HepG2 (cell line): Measurements from ENCODE around the gene MYH7. TPM values are rescaled to one million over a fixed set of nuclear protein-coding genes. Genes with fewer than 3 reads are reported as not detected.

Experiments
- ATAC-seq: fragments of 200-7000 bp; cut with Tn5 transposase; 3 replicates; pipeline ENCODE4 v1.9.1; 2020; ENCODE audit warnings: mild to moderate bottlenecking, moderate library complexity
- BruUV-seq: library from RNA; stranded (reverse); fragments of 400-500 nt; replicated peaks from 2 replicates; lab custom pipeline; 2021; lab: Mats Ljungman, UMichigan
- CTCF ChIA-PET: fragments of 300-600 bp; formaldehyde crosslinking; extraction: SDS; loops from one replicate; lab custom pipeline; 2021; ENCODE audit warnings: low total read pairs, inconsistent platforms, low intra/inter-chr PET ratio; lab: Yijun Ruan, JAX
- POLR2A ChIA-PET: fragments of 350-600 bp; sonication (Branson Sonifier 250); formaldehyde crosslinking; loops from one replicate; lab custom pipeline; 2020; ENCODE audit warnings: antibody characterized with exemption, inconsistent platforms; lab: Yijun Ruan, JAX
- DNase-seq: peaks from one replicate; pipeline ENCODE4 v3.0.0-alpha.2; 2015; ENCODE audit warnings: low spot score
- FAIRE-seq: peaks from 3 replicates; lab custom pipeline; 2011; peaks lifted over from hg19 to GRCh38; lab: Jason Lieb, UNC
- H2AFZ ChIP-seq: one replicate; pipeline ENCODE4 v1.6.1; 2011; ENCODE audit warnings: low read length, inconsistent platforms
- H3K27ac ChIP-seq: fragments of 300-600 bp; 3 replicates; pipeline ENCODE4 v1.8.0; 2011; ENCODE audit warnings: mixed run types, mild to moderate bottlenecking, mixed read lengths, low read length, inconsistent platforms; ENCODE audit not compliant: insufficient read depth; ENCODE audit errors: extremely low read length
- H3K27me3 ChIP-seq, 2 experiments: fragments of 200-600 bp in 1 of 2; 2 replicates in 1 of 2; 3 replicates in 1 of 2; pipeline versions ENCODE4 v1.6.0 to v1.8.0; 2011; ENCODE audit warnings: low read length in 2 of 2, mild to moderate bottlenecking in 2 of 2, moderate library complexity in 2 of 2, inconsistent platforms in 1 of 2; ENCODE audit not compliant: insufficient read depth in 2 of 2, control insufficient read depth in 1 of 2
- H3K36me3 ChIP-seq, 2 experiments: fragments of 200-600 bp in 1 of 2; replicated peaks in 1 of 2; 2 replicates in 1 of 2; 3 replicates in 1 of 2; pipeline versions ENCODE4 v1.5.1 to v1.8.0; 2011; ENCODE audit warnings: low read length in 2 of 2, inconsistent platforms in 1 of 2; ENCODE audit not compliant: insufficient read depth in 2 of 2, control insufficient read depth in 1 of 2
- H3K4me1 ChIP-seq: 2 replicates; pipeline ENCODE4 v1.5.1; 2012; ENCODE audit warnings: low read length, inconsistent platforms; ENCODE audit not compliant: insufficient read depth
- H3K4me2 ChIP-seq: 2 replicates; pipeline ENCODE4 v1.6.0; 2011; ENCODE audit warnings: low read depth, low read length, inconsistent platforms
- H3K4me3 ChIP-seq, 3 experiments: fragments of 200-600 bp in 1 of 3; sonication (generic), shearing (Covaris generic) in 1 of 3; replicated peaks in 1 of 3; 2 replicates each; pipeline ENCODE4 v1.5.1; 2011 to 2016; ENCODE audit warnings: low read length in 3 of 3, inconsistent platforms in 2 of 3, low read depth in 2 of 3, mild to moderate bottlenecking in 2 of 3, control low read depth in 1 of 3, mixed read lengths in 1 of 3; ENCODE audit not compliant: insufficient read depth in 1 of 3
- H3K79me2 ChIP-seq: one replicate; pipeline ENCODE4 v1.6.1; 2011; ENCODE audit warnings: low read length, inconsistent platforms; ENCODE audit not compliant: insufficient read depth
- H3K9ac ChIP-seq: 2 replicates; pipeline ENCODE4 v1.6.0; 2011; ENCODE audit warnings: mild to moderate bottlenecking, low read depth, low read length, inconsistent platforms; ENCODE audit not compliant: insufficient read depth
- H3K9me3 ChIP-seq: 2 replicates; pipeline ENCODE4 v1.5.1; 2012; ENCODE audit warnings: mild to moderate bottlenecking, low read length
- H4K20me1 ChIP-seq: 2 replicates; pipeline ENCODE4 v1.6.0; 2011; ENCODE audit warnings: inconsistent platforms, mild to moderate bottlenecking, low read length, moderate library complexity; ENCODE audit not compliant: insufficient read depth
- HNF1A ChIP-seq, 2 experiments: sonication (generic) in 1 of 2; formaldehyde crosslinking in 1 of 2; IDR thresholded peaks; 2 replicates each; pipeline versions ENCODE4 v1.4.0 to v1.6.1; 2016 to 2020; ENCODE audit warnings: borderline replicate concordance in 1 of 2, low read depth in 1 of 2, mild to moderate bottlenecking in 1 of 2, missing genetic modification reagents in 1 of 2
- KLF13 ChIP-seq: sonication (generic); formaldehyde crosslinking; IDR thresholded peaks from 2 replicates; pipeline ENCODE4 v1.4.0; 2020; ENCODE audit warnings: mild to moderate bottlenecking, missing genetic modification reagents
- MYNN ChIP-seq: sonication (generic); formaldehyde crosslinking; IDR thresholded peaks from 2 replicates; pipeline ENCODE4 v1.4.0; 2020; ENCODE audit warnings: mild to moderate bottlenecking, low read depth, missing genetic modification reagents
- NR0B2 ChIP-seq: sonication (generic); formaldehyde crosslinking; IDR thresholded peaks from 2 replicates; pipeline ENCODE4 v1.4.0; 2020; ENCODE audit warnings: mild to moderate bottlenecking, missing genetic modification reagents
- SPEN ChIP-seq: sonication (generic); formaldehyde crosslinking; IDR thresholded peaks from 2 replicates; pipeline ENCODE4 v1.5.1; 2020; ENCODE audit warnings: low read depth, mild to moderate bottlenecking, missing genetic modification reagents
- SRY ChIP-seq: sonication (generic); formaldehyde crosslinking; IDR thresholded peaks from 2 replicates; pipeline ENCODE4 v1.8.0; 2022; ENCODE audit warnings: mild to moderate bottlenecking, missing genetic modification reagents
- TSC22D2 ChIP-seq: sonication (generic); formaldehyde crosslinking; IDR thresholded peaks from 2 replicates; pipeline ENCODE4 v1.5.1; 2020; ENCODE audit warnings: missing genetic modification reagents, mild to moderate bottlenecking, borderline replicate concordance
- YEATS4 ChIP-seq: sonication (generic); formaldehyde crosslinking; IDR thresholded peaks from 2 replicates; pipeline ENCODE4 v1.4.0; 2020; ENCODE audit warnings: missing genetic modification reagents, borderline replicate concordance
- ZBTB7B ChIP-seq: sonication (generic); formaldehyde crosslinking; IDR thresholded peaks from 2 replicates; pipeline ENCODE4 v1.4.0; 2020; ENCODE audit warnings: missing genetic modification reagents
- WGBS: methylation state at CpG from one replicate; pipeline ENCODE4 v1.1.6; 2017; ENCODE audit warnings: low lambda C conversion rate; 5-methylcytosine and 5-hydroxymethylcytosine counted together
- in situ Hi-C: cut with HindIII; loops from 2 replicates; pipeline ENCODE4 v1.10.0; 2017; ENCODE audit warnings: low pct_unique_long_range_greater_than_20kb; ENCODE audit not compliant: extremely low pct_ligation_motif_present
- intact Hi-C: fragments of 100-400 bp; cut with micrococcal nuclease; formaldehyde crosslinking; loops from one replicate; pipeline ENCODE4 v1.10.0; 2022; ENCODE audit not compliant: unreplicated experiment
- polyA plus RNA-seq, 8 experiments: library from polyadenylated mRNA; depleted of rRNA in 3 of 8; stranded (reverse) in 7 of 8; unstranded in 1 of 8; fragments of >200 nt; fragmentation: Illumina TruSeq in 4 of 8; extraction: Trizol in 4 of 8; gene quantifications; 2 replicates each; pipeline versions ENCODE4 v1.2.1 to v1.2.3, GENCODE V29; 2011 to 2016; ENCODE audit warnings: low read depth in 4 of 8, missing spikeins in 1 of 8, mixed read lengths in 1 of 8; ENCODE audit not compliant: insufficient read depth in 1 of 8
- total RNA-seq, 5 experiments: library from RNA; depleted of rRNA; stranded (reverse); fragments of >200 nt; fragmentation: Illumina TruSeq; extraction: Trizol; gene quantifications; 2 replicates each; pipeline ENCODE4 v1.2.3, GENCODE V29; 2016; ENCODE audit warnings: low read depth in 1 of 5
- TF ChIP-seq, protein P1 (sequence below): IDR thresholded peaks from 2 replicates; pipeline ENCODE4 v1.6.1; 2018; ENCODE audit warnings: missing genetic modification reagents, mild to moderate bottlenecking, missing compliant biosample characterization

MYH7 gene
- total and polyA plus RNA-seq, 2 of the 13 experiments (the other 11 are each of a cell fraction or from before 2014, with no cell fraction given) = 0.04 TPM; not detected in 1

DNA sequence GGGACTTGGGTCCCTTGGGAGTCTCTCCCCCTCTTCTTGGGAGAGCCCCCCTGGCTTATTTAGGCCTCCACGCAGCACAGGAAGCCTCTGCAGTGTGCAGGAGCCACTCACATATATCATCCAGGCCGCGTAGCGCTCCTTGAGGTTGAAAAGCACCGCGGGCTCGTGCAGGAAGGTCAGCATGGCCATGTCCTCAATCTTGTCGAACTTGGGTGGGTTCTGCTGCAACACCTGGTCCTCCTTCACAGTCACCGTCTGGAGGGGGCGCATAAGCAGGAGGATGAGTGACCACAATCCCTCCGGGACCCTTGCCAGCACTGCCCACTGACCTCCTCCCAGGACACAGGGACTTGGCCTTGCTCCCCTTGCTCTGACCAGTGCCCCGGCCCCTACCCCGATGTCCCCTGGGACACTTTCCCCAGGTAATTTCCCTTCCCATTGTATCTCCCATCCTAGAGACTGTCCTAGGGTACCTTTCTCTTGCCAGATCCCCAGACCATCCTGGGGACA, 29.9 kb downstream of the MYH7 start:
- Histone ChIP-seq H3K4me3 (no peak overlapping the region), H4K20me1 (no peaks in the 10 kb centered on the region), H3K36me3 (no peaks in the 10 kb centered on the region), H3K9me3 (no peaks in the 10 kb centered on the region), H3K27ac (no peak overlapping the region), H3K9ac (no peak overlapping the region), H3K27me3 (peaks cover 54 to 97% of the 10 kb centered on the region in 2 experiments; a peak in 4 of 5 replicates), H3K4me2 (no peak overlapping the region), H3K79me2 (no peaks in the 10 kb centered on the region), H2AFZ (no peak overlapping the region)
- no peak for FAIRE-seq
- CTCF ChIA-PET = no interaction called here
- no peak for DNase-seq
- WGBS = 41% methylated on average over 13 of the region's 13 CpGs
- no peak for ATAC-seq
- TF ChIP-seq NR0B2 (CRISPR knock-in tag) = 0 out of 2 replicates have a peak, but pooled peaks have one; percentile 31
- TF ChIP-seq SPEN = no peak
- TF ChIP-seq, all 625 proteins: peak for 1
- in situ Hi-C loops = no loop called here
- no TSS peak for BruUV-seq
- H3K4me1 ChIP-seq = no peaks in the 10 kb centered on the region
- POLR2A ChIA-PET = no interaction called here
- intact Hi-C loops = no loop called here

GRCh38 chr14:23405096-23405495, 30.4 kb downstream of the MYH7 start:
- no peaks in the 10 kb centered on the region for H3K9me3 ChIP-seq
- no TSS peak for BruUV-seq
- no peak overlapping the region for H3K27ac ChIP-seq
- no peak for TF ChIP-seq TSC22D2 (CRISPR knock-in tag)
- TF ChIP-seq, protein P1, sequence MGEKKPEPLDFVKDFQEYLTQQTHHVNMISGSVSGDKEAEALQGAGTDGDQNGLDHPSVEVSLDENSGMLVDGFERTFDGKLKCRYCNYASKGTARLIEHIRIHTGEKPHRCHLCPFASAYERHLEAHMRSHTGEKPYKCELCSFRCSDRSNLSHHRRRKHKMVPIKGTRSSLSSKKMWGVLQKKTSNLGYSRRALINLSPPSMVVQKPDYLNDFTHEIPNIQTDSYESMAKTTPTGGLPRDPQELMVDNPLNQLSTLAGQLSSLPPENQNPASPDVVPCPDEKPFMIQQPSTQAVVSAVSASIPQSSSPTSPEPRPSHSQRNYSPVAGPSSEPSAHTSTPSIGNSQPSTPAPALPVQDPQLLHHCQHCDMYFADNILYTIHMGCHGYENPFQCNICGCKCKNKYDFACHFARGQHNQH (CRISPR knock-in tag) = no peak
- no peak for TF ChIP-seq SRY (CRISPR knock-in tag)
- no peak for TF ChIP-seq MYNN
- no peak for TF ChIP-seq KLF13
- no peak for TF ChIP-seq HNF1A (IDR thresholded peaks at IDR 0.05; ENCODE audit: low read depth)
- TF ChIP-seq HNF1A (CRISPR knock-in tag; IDR thresholded peaks at IDR 0.05; ENCODE audit: borderline replicate concordance) = no peak
- no peak for TF ChIP-seq YEATS4 (CRISPR knock-in tag)
- no peak for TF ChIP-seq ZBTB7B (CRISPR knock-in tag)
- TF ChIP-seq, all 625 proteins: peak for 0
- ChIA-PET CTCF (no interaction called here), POLR2A (no interaction called here)
- no peaks in the 10 kb centered on the region for H3K4me1 ChIP-seq
- no peak overlapping the region for H2AFZ ChIP-seq
- intact Hi-C loops (no loop called here), in situ Hi-C loops (no loop called here)
- H3K36me3 ChIP-seq = no peaks in the 10 kb centered on the region
- WGBS = 20% methylated on average over 10 of the region's 10 CpGs
- H4K20me1 ChIP-seq = no peaks in the 10 kb centered on the region
- no peaks in the 10 kb centered on the region for H3K79me2 ChIP-seq
- no peak overlapping the region for H3K4me2 ChIP-seq
- H3K4me3 ChIP-seq = no peak overlapping the region
- ATAC-seq (no peak), DNase-seq (no peak), FAIRE-seq (no peak)
- peaks cover 49 to 95% of the 10 kb centered on the region in 2 experiments; a peak in 4 of 5 replicates for H3K27me3 ChIP-seq
- no peak overlapping the region for H3K9ac ChIP-seq
